ENCODE results near the gene SIX3. TPM values are rescaled to one million over a fixed set of nuclear protein-coding genes. Genes with fewer than 3 reads are reported as not detected.

SIX3 gene
- total RNA-seq, 1 donor: not detected

DNA sequence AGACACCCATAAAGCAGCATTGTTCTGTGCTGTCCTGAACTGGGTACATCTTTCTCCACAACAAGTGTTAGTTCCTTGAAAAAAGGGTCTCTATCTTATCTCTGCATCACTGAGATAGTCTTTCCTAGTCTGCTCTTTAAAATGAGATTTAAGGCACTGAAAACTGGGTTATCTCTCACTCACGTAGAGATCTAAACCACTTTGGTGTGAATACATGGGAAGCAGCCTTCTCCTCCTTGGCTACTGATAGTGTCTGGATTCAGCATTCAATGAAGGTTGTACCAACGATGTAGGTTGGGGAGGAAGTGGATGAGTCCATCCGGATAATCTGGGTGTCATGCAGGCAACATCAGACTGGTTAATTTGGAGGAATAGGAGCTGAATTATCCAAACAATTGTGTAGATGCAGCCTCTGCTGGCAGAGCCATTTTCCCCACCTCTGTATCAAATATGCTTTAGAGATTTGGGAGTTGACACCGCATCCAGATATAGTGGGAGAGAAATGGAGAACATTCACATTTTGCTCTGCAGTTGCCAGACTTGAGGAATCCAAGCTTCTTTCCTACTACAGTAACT, 15.9 kb upstream of the SIX3 start:
- H3K4me3 ChIP-seq (ENCODE audit: low read depth, low read length): no peak overlapping the region
- TF ChIP-seq, protein P1, sequence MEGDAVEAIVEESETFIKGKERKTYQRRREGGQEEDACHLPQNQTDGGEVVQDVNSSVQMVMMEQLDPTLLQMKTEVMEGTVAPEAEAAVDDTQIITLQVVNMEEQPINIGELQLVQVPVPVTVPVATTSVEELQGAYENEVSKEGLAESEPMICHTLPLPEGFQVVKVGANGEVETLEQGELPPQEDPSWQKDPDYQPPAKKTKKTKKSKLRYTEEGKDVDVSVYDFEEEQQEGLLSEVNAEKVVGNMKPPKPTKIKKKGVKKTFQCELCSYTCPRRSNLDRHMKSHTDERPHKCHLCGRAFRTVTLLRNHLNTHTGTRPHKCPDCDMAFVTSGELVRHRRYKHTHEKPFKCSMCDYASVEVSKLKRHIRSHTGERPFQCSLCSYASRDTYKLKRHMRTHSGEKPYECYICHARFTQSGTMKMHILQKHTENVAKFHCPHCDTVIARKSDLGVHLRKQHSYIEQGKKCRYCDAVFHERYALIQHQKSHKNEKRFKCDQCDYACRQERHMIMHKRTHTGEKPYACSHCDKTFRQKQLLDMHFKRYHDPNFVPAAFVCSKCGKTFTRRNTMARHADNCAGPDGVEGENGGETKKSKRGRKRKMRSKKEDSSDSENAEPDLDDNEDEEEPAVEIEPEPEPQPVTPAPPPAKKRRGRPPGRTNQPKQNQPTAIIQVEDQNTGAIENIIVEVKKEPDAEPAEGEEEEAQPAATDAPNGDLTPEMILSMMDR (IDR thresholded peaks at IDR 0.05; ENCODE audit: insufficient read depth, low read length): no peak
- DNase-seq (ENCODE audit: low read depth): no peak

DNA sequence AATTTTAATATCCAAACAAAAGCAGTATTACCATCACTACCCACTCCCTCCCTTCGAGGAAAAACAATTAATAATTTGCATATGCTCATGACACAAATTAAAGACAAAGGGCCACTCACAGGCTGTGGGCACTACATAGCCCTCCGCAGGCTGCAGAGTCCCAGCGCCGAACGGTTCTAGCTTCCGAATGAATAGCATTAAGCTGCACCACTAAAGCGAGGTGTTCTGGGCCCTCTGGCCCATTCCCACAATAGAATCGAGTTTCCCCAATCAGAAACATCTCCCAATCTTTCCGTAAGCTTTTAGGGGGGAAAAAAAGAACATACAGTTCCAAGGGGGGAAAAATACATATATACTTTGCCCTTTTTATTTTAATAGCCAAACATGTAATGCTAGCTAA, 14.5 kb upstream of the SIX3 start:
- H3K4me3 ChIP-seq (ENCODE audit: low read depth, low read length): no peak overlapping the region
- no peak for DNase-seq (ENCODE audit: low read depth)
- TF ChIP-seq, protein P1 (IDR thresholded peaks at IDR 0.05; ENCODE audit: insufficient read depth, low read length): no peak

DNA sequence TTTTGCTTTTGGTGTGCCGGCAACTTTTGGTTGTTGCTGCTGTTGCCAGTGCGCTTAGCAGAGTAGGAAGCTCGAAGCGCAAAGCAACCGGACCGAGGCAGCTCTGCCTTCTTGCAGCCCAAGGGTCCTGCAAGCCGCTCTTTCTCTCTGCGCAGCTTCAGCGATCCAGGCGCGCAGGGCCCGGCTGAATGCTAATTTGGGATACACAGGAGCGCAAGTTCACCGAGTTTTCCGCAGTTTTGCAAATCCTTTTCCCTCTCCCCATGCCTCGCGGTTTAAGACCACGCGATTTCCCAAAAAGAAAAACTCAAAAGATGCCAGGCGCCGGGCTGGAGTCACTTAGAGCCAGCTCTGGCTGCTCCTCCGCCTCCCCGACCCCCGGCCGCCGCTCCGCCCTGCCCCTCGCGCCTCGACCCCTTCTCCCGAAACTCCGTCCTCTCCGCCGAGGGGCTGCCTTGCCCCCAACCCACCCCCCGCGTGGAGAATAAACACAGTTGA, 13.5 kb upstream of the SIX3 start:
- H3K4me3 ChIP-seq (ENCODE audit: low read depth, low read length): no peak overlapping the region
- no peak for DNase-seq (ENCODE audit: low read depth)
- TF ChIP-seq, protein P1 (IDR thresholded peaks at IDR 0.05; ENCODE audit: insufficient read depth, low read length): no peak

DNA sequence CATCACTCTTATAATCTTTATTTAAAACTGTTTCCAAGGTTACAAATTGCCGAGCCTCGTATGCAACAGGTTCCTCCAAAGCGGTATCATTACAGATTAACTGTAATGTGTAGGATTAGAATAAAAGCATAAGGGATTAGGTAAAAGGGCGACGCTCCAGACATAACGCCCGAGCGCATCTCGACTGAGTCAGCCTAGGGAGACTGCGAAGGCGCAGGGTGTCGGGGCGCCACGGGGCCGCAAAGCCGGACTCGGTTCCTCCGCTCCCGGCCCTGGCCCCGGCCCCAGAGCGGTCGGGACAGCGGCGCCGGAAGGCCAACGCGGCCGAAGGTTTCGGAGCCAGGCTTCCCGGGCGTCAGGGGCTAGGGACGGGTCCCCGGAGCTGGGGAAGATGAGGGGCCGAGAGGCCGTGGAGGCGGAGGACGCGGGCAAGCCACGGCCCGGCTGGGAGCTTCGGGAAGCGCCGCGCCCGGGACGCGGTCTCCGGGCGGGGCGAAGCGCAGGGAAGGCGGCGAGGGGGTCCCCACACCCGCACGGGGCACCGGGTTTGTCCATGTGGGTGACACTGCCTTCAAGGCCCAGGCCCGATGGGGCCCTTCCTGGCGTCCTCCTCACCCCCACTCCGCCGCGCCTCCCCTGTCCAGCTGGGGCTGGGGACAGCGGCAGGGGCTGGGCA, 12.9 kb upstream of the SIX3 start:
- TF ChIP-seq, protein P1 (IDR thresholded peaks at IDR 0.05; ENCODE audit: insufficient read depth, low read length): no peak
- DNase-seq (ENCODE audit: low read depth): no peak
- H3K4me3 ChIP-seq (ENCODE audit: low read depth, low read length): no peak overlapping the region

DNA sequence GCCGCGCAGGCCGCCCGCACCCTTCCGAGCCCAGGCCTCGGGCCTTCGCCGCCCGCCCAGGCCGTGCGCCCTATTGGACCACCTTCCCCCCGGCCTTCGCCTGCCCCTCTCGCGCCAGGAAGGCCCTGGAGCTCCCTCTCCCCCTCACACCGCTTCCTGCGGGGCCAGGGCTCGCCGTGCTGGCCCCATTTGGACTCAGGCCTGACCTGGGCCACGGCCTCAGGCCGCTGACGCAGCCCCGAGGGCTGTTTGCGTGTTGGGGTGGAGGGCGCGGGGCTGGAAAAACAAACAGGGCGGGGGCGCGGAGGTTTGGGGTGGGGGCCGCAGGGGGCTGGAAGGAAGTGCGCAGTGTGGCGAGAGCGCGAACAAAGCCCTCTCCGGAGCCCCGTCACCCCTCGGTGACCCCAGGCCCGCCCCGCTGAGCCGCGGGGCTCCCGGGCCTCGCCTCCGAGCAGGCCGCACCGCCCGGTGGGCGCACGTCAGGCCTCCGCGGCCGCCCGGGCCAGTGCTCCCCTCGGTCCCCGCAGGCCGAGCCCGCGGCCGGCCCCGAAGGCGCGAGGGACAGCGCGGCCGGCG, 12.3 kb upstream of the SIX3 start:
- TF ChIP-seq, protein P1 (IDR thresholded peaks at IDR 0.05; ENCODE audit: insufficient read depth, low read length): no peak
- H3K4me3 ChIP-seq (ENCODE audit: low read depth, low read length): no peak overlapping the region
- no peak for DNase-seq (ENCODE audit: low read depth)

DNA sequence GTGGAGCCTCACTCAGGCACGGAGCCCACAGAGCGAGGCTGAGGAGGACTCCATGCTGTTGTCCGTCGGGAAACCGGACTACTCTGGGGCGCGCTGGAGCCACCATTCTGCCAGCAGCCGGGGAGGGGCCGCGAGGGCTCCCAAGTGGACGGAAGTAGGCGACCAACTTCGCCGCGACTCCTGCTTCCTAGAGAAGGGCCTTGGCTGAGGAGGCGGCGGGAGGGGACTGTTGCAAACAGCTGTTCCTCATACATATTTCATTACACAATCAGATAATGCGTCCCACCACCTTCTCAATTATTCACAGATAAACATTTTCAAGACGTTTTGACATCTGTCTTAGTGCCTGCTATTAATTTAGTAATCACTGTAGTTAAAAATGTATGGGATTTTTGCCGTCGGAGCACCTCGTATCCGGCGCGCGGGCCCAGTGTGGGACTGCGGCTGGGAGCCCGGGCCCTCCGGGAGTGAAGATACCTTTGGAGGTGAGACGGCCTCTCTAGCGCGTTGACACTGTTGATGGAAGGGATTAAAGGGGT, 11.7 kb upstream of the SIX3 start:
- TF ChIP-seq, protein P1 (IDR thresholded peaks at IDR 0.05; ENCODE audit: insufficient read depth, low read length): no peak

More for the DNA sequence above, 11.7 kb upstream of the SIX3 start:
- DNase-seq (ENCODE audit: low read depth): no peak
- H3K4me3 ChIP-seq (ENCODE audit: low read depth, low read length): no peak overlapping the region

Data from fibroblast of the aortic adventitia (primary cell).